Smooth muscle cell (in vitro differentiated cells): Measurements from ENCODE around the gene SPRR5. TPM values are rescaled to one million over a fixed set of nuclear protein-coding genes. Genes with fewer than 3 reads are reported as not detected.

ENCODE experiments used
- DNase-seq: peaks from one replicate; lab custom pipeline; 2025; ENCODE audit not compliant: unreplicated experiment; lab: John Stamatoyannopoulos, UW
- H2AFZ ChIP-seq: fragments of 200-600 bp; sonication (generic); 2 replicates; pipeline ENCODE4 v1.6.0; 2016; ENCODE audit warnings: antibody characterized with exemption, low read depth, mild to moderate bottlenecking
- H3F3A ChIP-seq: fragments of 200-600 bp; sonication (generic); 2 replicates; pipeline ENCODE4 v1.6.0; 2017; ENCODE audit warnings: antibody characterized with exemption, low read depth
- H3K27ac ChIP-seq: fragments of 200-600 bp; sonication (generic); 2 replicates; pipeline ENCODE4 v1.5.1; 2016; ENCODE audit warnings: low read depth, mild to moderate bottlenecking
- H3K27me3 ChIP-seq: fragments of 200-600 bp; sonication (generic); 2 replicates; pipeline ENCODE4 v1.6.1; 2016; ENCODE audit warnings: low read depth, mild to moderate bottlenecking
- H3K36me3 ChIP-seq: fragments of 200-600 bp; sonication (generic); 2 replicates; pipeline ENCODE4 v1.5.1; 2016; ENCODE audit warnings: low read depth
- H3K4me1 ChIP-seq: fragments of 200-600 bp; sonication (generic); 2 replicates; pipeline ENCODE4 v1.5.1; 2016; ENCODE audit warnings: low read depth
- H3K4me2 ChIP-seq: fragments of 200-600 bp; sonication (generic); 2 replicates; pipeline ENCODE4 v1.6.0; 2016; ENCODE audit warnings: mild to moderate bottlenecking
- H3K4me3 ChIP-seq: fragments of 200-600 bp; sonication (generic); 2 replicates; pipeline ENCODE4 v1.5.1; 2016; ENCODE audit warnings: mild to moderate bottlenecking
- H3K79me2 ChIP-seq: fragments of 200-600 bp; sonication (generic); 2 replicates; pipeline ENCODE4 v1.6.0; 2016; ENCODE audit warnings: low read depth, mild to moderate bottlenecking
- H3K9ac ChIP-seq: fragments of 200-600 bp; sonication (generic); 2 replicates; pipeline ENCODE4 v1.6.0; 2016; ENCODE audit warnings: low read depth
- H3K9me3 ChIP-seq: fragments of 200-600 bp; sonication (generic); replicated peaks from 2 replicates; pipeline ENCODE4 v1.5.1; 2016; ENCODE audit warnings: low read depth
- H4K20me1 ChIP-seq: fragments of 200-600 bp; sonication (generic); 2 replicates; pipeline ENCODE4 v1.6.0; 2016; ENCODE audit warnings: low read depth
- CTCF ChIP-seq: fragments of 200-600 bp; sonication (generic); IDR thresholded peaks from 2 replicates; pipeline ENCODE4 v1.5.1; 2017; ENCODE audit warnings: borderline replicate concordance, mild to moderate bottlenecking, antibody characterized with exemption; ENCODE audit not compliant: insufficient read depth, poor library complexity, severe bottlenecking
- WGBS: methylation state at CpG from one replicate; pipeline ENCODE4 v1.1.7; 2016; ENCODE audit warnings: low lambda C conversion rate; 5-methylcytosine and 5-hydroxymethylcytosine counted together
- polyA plus RNA-seq: library from polyadenylated mRNA; unstranded; fragments of >200 nt; fragmentation: Nextera tagmentation; extraction: Ambion mirVana; gene quantifications from 2 replicates; pipeline ENCODE4 v1.2.1, GENCODE V29; 2016
- total RNA-seq: library from RNA; depleted of rRNA; stranded (reverse); fragments of >200 nt; gene quantifications from 2 replicates; pipeline ENCODE4 v1.2.3, GENCODE V29; 2014

Gene SPRR5
- total and polyA plus RNA-seq, 2 experiments from 2014 or later = 3.2 TPM; not detected in 1

DNA sequence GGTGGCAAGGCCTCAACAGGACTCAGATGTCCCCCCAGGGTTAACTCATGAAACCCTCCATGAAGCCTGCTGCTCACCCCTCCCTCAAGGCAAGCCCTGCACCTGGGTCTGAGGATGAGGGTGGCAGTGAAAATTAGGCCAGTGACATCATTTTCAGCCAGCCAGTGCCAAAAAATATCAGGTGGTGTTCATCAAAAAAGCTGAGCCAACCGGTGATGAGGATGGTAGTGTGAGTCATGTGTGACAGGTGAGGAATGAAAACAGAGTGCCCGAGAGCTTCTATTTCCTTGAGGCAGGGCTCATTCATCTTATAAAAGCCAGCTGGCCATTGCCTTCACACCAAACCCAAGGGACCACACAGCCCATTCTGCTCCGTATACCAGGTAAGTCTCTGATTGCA lies 36.7 kb downstream of the SPRR5 start, which contains the start of gene SPRR1A:
SPRR1A (plus strand) TSS at position 339 of the 400 bp plus-strand sequence. CDS start 1,150 bp downstream, outside the sequence.
- Histone ChIP-seq H3K4me2 (no peak within 1 kb of the TSS), H3K9me3 (no peaks in the 10 kb centered on the region), H3K79me2 (no peaks in the 10 kb centered on the region), H3K9ac (no peak within 1 kb of the TSS), H3K27ac (no peak within 1 kb of the TSS), H4K20me1 (no peaks in the 10 kb centered on the region), H3F3A (no peaks in the 10 kb centered on the region), H3K27me3 (no peaks in the 10 kb centered on the region), H3K4me3 (no peak within 1 kb of the TSS), H3K4me1 (no peaks in the 10 kb centered on the region), H3K36me3 (no peaks in the 10 kb centered on the region), H2AFZ (no peak within 1 kb of the TSS)
- 79% methylated on average over 3 of the region's 3 CpGs for WGBS
- TF ChIP-seq CTCF = no peak
- DNase-seq = no peak

- no peak for DNase-seq
- Histone ChIP-seq H3K9me3 (no peaks in the 10 kb centered on the region), H3K79me2 (no peaks in the 10 kb centered on the region), H4K20me1 (no peaks in the 10 kb centered on the region), H3K4me2 (no peak overlapping the region), H3K9ac (no peak overlapping the region), H2AFZ (no peak overlapping the region), H3K4me3 (no peak overlapping the region), H3K27ac (no peak overlapping the region), H3K36me3 (no peaks in the 10 kb centered on the region), H3K27me3 (no peaks in the 10 kb centered on the region), H3F3A (no peaks in the 10 kb centered on the region), H3K4me1 (no peaks in the 10 kb centered on the region)
- TF ChIP-seq CTCF = no peak
- 66% methylated on average over 2 of the region's 2 CpGs for WGBS
Measured at GRCh38 chr1:152986578-152986977, 39.6 kb downstream of the SPRR5 start.

GRCh38 chr1:152993186-152993585 lies 46.2 kb downstream of the SPRR5 start:
- Histone ChIP-seq H3K36me3 (no peaks in the 10 kb centered on the region), H3K27ac (no peak overlapping the region), H3K9me3 (no peaks in the 10 kb centered on the region), H3F3A (no peaks in the 10 kb centered on the region), H2AFZ (no peak overlapping the region), H3K4me3 (no peak overlapping the region), H3K9ac (no peak overlapping the region), H3K27me3 (no peaks in the 10 kb centered on the region), H4K20me1 (no peaks in the 10 kb centered on the region), H3K4me2 (no peak overlapping the region), H3K79me2 (no peaks in the 10 kb centered on the region), H3K4me1 (no peaks in the 10 kb centered on the region)
- TF ChIP-seq CTCF = no peak
- no peak for DNase-seq
- 71% methylated on average over 6 of the region's 6 CpGs for WGBS

DNA sequence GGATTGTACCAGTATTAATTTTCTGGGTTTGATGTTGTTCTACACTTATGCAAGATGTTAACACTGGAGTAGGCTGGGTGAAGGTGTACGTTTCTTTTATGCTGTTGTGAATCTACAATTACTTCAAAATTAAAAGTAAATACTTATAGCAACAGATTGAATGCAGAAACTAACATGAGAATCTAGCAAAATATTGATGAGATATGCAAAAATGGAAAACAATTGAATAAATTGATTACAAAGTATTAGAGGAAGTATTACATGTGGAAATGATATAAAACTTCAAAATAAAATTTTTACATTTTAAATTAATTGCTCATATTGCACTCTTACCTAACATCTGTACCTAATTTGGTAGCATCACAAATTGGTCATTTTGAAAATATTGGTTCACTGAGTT lies 48.8 kb downstream of the SPRR5 start:
- Histone ChIP-seq H2AFZ (no peak overlapping the region), H3K9ac (no peak overlapping the region), H4K20me1 (no peaks in the 10 kb centered on the region), H3K36me3 (no peaks in the 10 kb centered on the region), H3K4me1 (no peaks in the 10 kb centered on the region), H3F3A (no peaks in the 10 kb centered on the region), H3K79me2 (no peaks in the 10 kb centered on the region), H3K27me3 (no peaks in the 10 kb centered on the region), H3K9me3 (no peaks in the 10 kb centered on the region), H3K4me2 (no peak overlapping the region), H3K4me3 (no peak overlapping the region), H3K27ac (no peak overlapping the region)
- WGBS = 26% methylated on average over 1 of the region's 1 CpG
- TF ChIP-seq CTCF = no peak
- DNase-seq = no peak
